NB4 (cell line): ENCODE data around the gene STK32B.

Experiments
- DNase-seq: peaks from one replicate; pipeline ENCODE4 v3.0.0; 2010; ENCODE audit warnings: low read depth
- H3K4me3 ChIP-seq: one replicate; pipeline ENCODE4 v1.5.1; 2011; ENCODE audit warnings: mild to moderate bottlenecking, low read depth, low read length, moderate library complexity
- MYC ChIP-seq: IDR thresholded peaks from 2 replicates; pipeline ENCODE4 v1.6.1; 2011; ENCODE audit warnings: low read depth, low read length
- POLR2A ChIP-seq: IDR thresholded peaks from 2 replicates; pipeline ENCODE4 v1.6.1; 2011; ENCODE audit warnings: mild to moderate bottlenecking; ENCODE audit not compliant: insufficient read length; ENCODE audit errors: extremely low read depth
- TF ChIP-seq, protein P1 (sequence below): IDR thresholded peaks from 2 replicates; pipeline ENCODE4 v1.6.1; 2011; ENCODE audit warnings: low read depth, low read length
- TF ChIP-seq, protein P2 (sequence below): IDR thresholded peaks from one replicate; pipeline ENCODE4 v1.5.1; 2012; ENCODE audit warnings: low read depth, low read length

Gene STK32B

GRCh38 chr4:5524446-5525299 is 473.4 kb downstream of the STK32B start:
- TF ChIP-seq, protein P1, sequence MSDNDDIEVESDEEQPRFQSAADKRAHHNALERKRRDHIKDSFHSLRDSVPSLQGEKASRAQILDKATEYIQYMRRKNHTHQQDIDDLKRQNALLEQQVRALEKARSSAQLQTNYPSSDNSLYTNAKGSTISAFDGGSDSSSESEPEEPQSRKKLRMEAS: no peak
- no peak for TF ChIP-seq POLR2A
- TF ChIP-seq, protein P2, sequence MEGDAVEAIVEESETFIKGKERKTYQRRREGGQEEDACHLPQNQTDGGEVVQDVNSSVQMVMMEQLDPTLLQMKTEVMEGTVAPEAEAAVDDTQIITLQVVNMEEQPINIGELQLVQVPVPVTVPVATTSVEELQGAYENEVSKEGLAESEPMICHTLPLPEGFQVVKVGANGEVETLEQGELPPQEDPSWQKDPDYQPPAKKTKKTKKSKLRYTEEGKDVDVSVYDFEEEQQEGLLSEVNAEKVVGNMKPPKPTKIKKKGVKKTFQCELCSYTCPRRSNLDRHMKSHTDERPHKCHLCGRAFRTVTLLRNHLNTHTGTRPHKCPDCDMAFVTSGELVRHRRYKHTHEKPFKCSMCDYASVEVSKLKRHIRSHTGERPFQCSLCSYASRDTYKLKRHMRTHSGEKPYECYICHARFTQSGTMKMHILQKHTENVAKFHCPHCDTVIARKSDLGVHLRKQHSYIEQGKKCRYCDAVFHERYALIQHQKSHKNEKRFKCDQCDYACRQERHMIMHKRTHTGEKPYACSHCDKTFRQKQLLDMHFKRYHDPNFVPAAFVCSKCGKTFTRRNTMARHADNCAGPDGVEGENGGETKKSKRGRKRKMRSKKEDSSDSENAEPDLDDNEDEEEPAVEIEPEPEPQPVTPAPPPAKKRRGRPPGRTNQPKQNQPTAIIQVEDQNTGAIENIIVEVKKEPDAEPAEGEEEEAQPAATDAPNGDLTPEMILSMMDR: no peak
- TF ChIP-seq MYC: no peak
- no peak overlapping the region for H3K4me3 ChIP-seq
- no peak for DNase-seq

DNA sequence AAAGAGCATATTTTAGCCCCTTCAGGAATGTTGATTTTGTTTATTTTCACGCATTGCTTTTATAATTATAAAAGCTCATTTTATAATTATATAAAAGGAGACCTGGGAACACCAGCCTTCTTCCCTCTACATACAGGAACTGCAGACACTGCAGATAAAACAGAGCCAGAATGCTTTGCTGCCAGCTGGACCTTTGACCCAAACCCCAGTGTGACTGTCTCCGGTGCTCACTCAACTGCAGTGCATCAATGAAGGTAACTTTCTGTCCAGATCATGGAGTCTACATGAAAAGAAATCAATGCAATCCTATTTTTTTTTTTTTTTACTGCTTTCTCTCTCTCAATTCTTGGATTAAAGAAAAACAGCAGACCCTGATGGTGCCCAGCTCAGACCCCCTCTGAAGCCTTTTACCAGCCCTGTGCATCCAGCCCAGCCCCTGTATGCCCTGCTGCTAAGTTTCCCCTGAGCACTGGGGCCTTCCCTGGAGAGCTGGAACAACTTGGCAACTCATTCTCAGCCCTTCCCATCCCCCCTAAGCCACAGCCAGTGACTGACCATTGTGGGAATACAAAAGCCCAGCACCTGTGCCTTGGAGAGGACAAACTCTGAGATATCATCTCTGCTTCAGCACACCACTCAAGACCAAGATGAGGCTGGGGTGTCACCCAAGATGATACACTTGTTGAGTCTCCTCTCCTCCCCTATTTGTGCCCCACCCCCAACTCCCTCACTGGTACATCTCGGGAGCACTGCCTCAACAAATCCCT is 475.0 kb downstream of the STK32B start:
- DNase-seq: no peak
- TF ChIP-seq, protein P2: no peak
- TF ChIP-seq, protein P1: no peak
- TF ChIP-seq POLR2A: no peak
- TF ChIP-seq MYC: no peak
- H3K4me3 ChIP-seq: no peak overlapping the region

DNA sequence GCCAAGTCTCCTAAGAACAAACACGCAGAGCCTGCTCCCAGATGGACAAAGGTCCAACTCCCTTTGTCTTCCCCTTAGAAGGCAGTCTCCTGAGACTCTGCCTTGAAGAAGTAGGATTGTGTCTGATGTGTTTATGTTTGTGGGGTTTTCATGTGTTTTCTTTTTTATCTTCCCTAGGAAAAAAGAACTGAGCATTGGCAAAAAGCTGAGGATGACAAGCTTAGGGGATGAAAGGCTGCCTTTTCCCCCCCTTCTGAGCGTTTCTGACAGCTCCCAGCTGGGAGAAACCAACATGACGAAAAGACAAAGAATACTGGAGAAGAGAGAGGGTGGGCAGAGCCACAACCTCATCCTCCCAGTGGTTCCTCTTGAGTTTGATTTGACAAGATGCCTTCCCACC is 475.9 kb downstream of the STK32B start:
- TF ChIP-seq, protein P1: no peak
- no peak for TF ChIP-seq MYC
- TF ChIP-seq POLR2A: no peak
- TF ChIP-seq, protein P2: no peak
- DNase-seq: no peak
- no peak overlapping the region for H3K4me3 ChIP-seq

GRCh38 chr4:5528031-5528436 is 476.8 kb downstream of the STK32B start:
- TF ChIP-seq, protein P1: no peak
- TF ChIP-seq MYC (no peak), POLR2A (no peak)
- TF ChIP-seq, protein P2: no peak
- H3K4me3 ChIP-seq: no peak overlapping the region
- DNase-seq: no peak

DNA sequence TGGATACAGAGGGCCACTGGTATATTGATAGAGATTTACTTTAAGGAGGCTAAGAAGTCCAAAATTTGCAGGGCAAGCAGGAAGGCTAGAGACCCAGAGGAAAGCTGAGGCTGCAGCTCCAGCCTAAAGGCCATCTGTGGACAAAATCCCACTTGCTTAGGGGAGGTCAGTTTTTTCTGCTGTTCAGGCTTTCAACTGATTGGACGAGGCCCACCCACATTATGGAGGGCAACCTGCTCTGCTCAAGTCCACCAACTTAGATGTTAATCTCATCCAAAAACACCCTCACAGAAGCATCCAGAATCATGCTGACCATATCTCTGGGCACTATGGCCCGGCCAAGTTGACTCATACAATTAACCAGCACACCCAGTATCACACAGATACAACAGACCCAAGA is 480.8 kb downstream of the STK32B start:
- no peak for DNase-seq
- no peak overlapping the region for H3K4me3 ChIP-seq
- TF ChIP-seq, protein P2: no peak
- TF ChIP-seq MYC: no peak
- TF ChIP-seq, protein P1: no peak
- TF ChIP-seq POLR2A: no peak
